ENCODE data around the gene IGFBP5. TPM values are rescaled to one million over a fixed set of nuclear protein-coding genes. Genes with fewer than 3 reads are reported as not detected.

IGFBP5 gene
- total and polyA plus RNA-seq, 10 of the 15 experiments (the other 5 are each of a cell fraction or from before 2014, with no cell fraction given), result 2.8 TPM; not detected in 9

- ATAC-seq (no peak), FAIRE-seq (no peak), DNase-seq (ENCODE audit: low read depth, low spot score) (no peak)
- Histone ChIP-seq H4K20me1 (ENCODE audit: control insufficient read depth, insufficient read depth) (no peaks in the 10 kb centered on the region), H3K27me3 (replicated peaks in 1 of 2; ENCODE audit: control insufficient read depth in 2 of 2, insufficient read depth in 2 of 2, low read length in 1 of 2) (peaks cover 11 to 18% of the 10 kb centered on the region in 2 experiments), H3K9ac (ENCODE audit: control insufficient read depth, insufficient read depth, low read length) (no peak overlapping the region), H2AFZ (ENCODE audit: control insufficient read depth, low read depth, low read length) (no peak overlapping the region), H3K4me3 (no peak overlapping the region), H3K9me3 (replicated peaks; ENCODE audit: control insufficient read depth, insufficient read depth, low read length) (no peaks in the 10 kb centered on the region), H3K79me2 (ENCODE audit: control insufficient read depth, insufficient read depth, low read length) (no peaks in the 10 kb centered on the region), H3K4me1 (ENCODE audit: control insufficient read depth, insufficient read depth, low read length) (no peaks in the 10 kb centered on the region), H3K4me2 (ENCODE audit: control insufficient read depth, insufficient read depth) (0 out of 2 replicates have a peak overlapping the region, but pooled peaks have one; percentile 48), H3K36me3 (ENCODE audit: control insufficient read depth in 2 of 2, insufficient read depth in 2 of 2, low read length in 1 of 2) (no peaks in the 10 kb centered on the region), H3K27ac (ENCODE audit: control insufficient read depth, insufficient read depth) (no peak overlapping the region)
- CTCF ChIA-PET, result no interaction called here
- BruUV-seq (replicated peaks), result no TSS peak
- intact Hi-C loops (cut with micrococcal nuclease; ENCODE audit: unreplicated experiment), result no loop called here
- in situ Hi-C loops (cut with MboI), result no loop called here
- SMC1A ChIA-PET (ENCODE audit: uncharacterized antibody, unreplicated experiment), result interaction anchor here (1.5 kb wide), 1 partner anchor 13 kb away, joined by 3 read pairs; no protein-coding TSS in a partner anchor
- POLR2A ChIA-PET, result interaction anchor here (0.5 kb wide), 1 partner anchor 180 kb away, joined by 4 read pairs; no protein-coding TSS in a partner anchor
- WGBS (ENCODE audit: insufficient coverage, insufficient replicate concordance, low lambda C conversion rate, missing lambda C conversion rate), result 35% methylated on average over 13 of the region's 13 CpGs
- RAD21 ChIA-PET (ENCODE audit: unreplicated experiment), result no interaction called here
- TF ChIP-seq CEBPZ (IDR thresholded peaks at IDR 0.05; ENCODE audit: low read depth, low read length), result no peak
- no peak for TF ChIP-seq USF2 (IDR thresholded peaks at IDR 0.05; ENCODE audit: borderline replicate concordance, low read depth, low read length)
- TF ChIP-seq PAX8 (IDR thresholded peaks at IDR 0.05), result no peak
- no peak for TF ChIP-seq ZZZ3 (IDR thresholded peaks at IDR 0.05; ENCODE audit: control insufficient read depth, insufficient read length, low read depth)
- no peak for TF ChIP-seq POU2F2 (IDR thresholded peaks at IDR 0.05; ENCODE audit: borderline replicate concordance, low read depth, low read length)
- no peak for TF ChIP-seq PAX5 (IDR thresholded peaks at IDR 0.05; ENCODE audit: borderline replicate concordance, low read depth, low read length)
- no peak for TF ChIP-seq SREBF1 (IDR thresholded peaks at IDR 0.05; ENCODE audit: low read length)
- TF ChIP-seq IRF4 (IDR thresholded peaks at IDR 0.05; ENCODE audit: low read depth, low read length), result no peak
- no peak for TF ChIP-seq CTCF (IDR thresholded peaks at IDR 0.05 in 2 of 3, conservative IDR thresholded peaks at IDR 0.05 in 1 of 3; ENCODE audit: control insufficient read depth in 2 of 3, extremely low read depth in 1 of 3, insufficient read depth in 1 of 3, low read depth in 3 of 3, low read length in 3 of 3)
- TF ChIP-seq, protein P1, sequence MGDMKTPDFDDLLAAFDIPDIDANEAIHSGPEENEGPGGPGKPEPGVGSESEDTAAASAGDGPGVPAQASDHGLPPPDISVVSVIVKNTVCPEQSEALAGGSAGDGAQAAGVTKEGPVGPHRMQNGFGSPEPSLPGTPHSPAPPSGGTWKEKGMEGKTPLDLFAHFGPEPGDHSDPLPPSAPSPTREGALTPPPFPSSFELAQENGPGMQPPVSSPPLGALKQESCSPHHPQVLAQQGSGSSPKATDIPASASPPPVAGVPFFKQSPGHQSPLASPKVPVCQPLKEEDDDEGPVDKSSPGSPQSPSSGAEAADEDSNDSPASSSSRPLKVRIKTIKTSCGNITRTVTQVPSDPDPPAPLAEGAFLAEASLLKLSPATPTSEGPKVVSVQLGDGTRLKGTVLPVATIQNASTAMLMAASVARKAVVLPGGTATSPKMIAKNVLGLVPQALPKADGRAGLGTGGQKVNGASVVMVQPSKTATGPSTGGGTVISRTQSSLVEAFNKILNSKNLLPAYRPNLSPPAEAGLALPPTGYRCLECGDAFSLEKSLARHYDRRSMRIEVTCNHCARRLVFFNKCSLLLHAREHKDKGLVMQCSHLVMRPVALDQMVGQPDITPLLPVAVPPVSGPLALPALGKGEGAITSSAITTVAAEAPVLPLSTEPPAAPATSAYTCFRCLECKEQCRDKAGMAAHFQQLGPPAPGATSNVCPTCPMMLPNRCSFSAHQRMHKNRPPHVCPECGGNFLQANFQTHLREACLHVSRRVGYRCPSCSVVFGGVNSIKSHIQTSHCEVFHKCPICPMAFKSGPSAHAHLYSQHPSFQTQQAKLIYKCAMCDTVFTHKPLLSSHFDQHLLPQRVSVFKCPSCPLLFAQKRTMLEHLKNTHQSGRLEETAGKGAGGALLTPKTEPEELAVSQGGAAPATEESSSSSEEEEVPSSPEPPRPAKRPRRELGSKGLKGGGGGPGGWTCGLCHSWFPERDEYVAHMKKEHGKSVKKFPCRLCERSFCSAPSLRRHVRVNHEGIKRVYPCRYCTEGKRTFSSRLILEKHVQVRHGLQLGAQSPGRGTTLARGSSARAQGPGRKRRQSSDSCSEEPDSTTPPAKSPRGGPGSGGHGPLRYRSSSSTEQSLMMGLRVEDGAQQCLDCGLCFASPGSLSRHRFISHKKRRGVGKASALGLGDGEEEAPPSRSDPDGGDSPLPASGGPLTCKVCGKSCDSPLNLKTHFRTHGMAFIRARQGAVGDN (IDR thresholded peaks at IDR 0.05), result no peak
- no peak for TF ChIP-seq HDAC6 (IDR thresholded peaks at IDR 0.05; ENCODE audit: unreplicated experiment)
- no peak for TF ChIP-seq TCF12 (IDR thresholded peaks at IDR 0.05; ENCODE audit: low read depth, low read length)
- TF ChIP-seq TBL1XR1 (IDR thresholded peaks at IDR 0.05; ENCODE audit: low read depth, low read length), result no peak
- TF ChIP-seq MTA3 (IDR thresholded peaks at IDR 0.05; ENCODE audit: borderline replicate concordance, low read length), result no peak
These were observed 62.9 kb downstream of the IGFBP5 start for GRCh38 chr2:216632346-216632951.

Data from GM12878 (cell line).